ENCODE data around the gene PTPN20. TPM values are rescaled to one million over a fixed set of nuclear protein-coding genes. Genes with fewer than 3 reads are reported as not detected.
A peak's percentile ranks its signal among the peaks of the same experiment; 100 is the strongest.
"Not testable (repeated sequence)": the region's sequence is repeated elsewhere in the genome, so short reads cannot be mapped to it uniquely, and the experiment has no call there.

PTPN20 gene
- total and polyA plus RNA-seq, 5 donors = 6.7 to 26.6 (median 18.7) TPM

DNA sequence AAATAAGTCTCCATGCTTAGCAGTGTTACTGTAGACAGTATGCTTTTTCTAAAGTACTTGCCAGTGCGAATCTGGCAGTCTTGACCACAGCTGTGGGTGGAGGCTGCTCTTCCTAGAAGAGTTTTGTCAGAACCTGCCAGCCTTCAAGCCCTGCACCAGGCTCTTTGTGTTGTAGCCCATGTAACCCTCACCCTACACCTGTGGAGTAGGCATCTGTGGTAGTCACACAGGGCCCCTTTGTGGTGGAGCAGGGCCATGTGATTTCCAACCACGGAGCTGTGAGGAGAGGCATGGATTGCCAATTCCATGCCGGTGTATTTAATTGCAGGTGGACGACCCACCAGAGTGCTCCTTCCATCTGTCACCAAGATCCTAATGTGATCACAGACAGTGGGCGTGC is 7.4 kb upstream of the PTPN20 start:
- H3K27ac ChIP-seq (ENCODE audit: low read length); H3K4me1 ChIP-seq (ENCODE audit: control insufficient read depth, insufficient read depth, low read length); intact Hi-C loops (cut with DNase I); ATAC-seq; H3K9me3 ChIP-seq (ENCODE audit: control insufficient read depth, low read length); H3K27me3 ChIP-seq (ENCODE audit: control insufficient read depth, insufficient read depth); H3K4me3 ChIP-seq (ENCODE audit: low read length); DNase-seq: not testable (repeated sequence)
- 89% methylated on average over 2 of the region's 5 CpGs for WGBS

GRCh38 chr10:46906359-46906758 is 4.9 kb upstream of the PTPN20 start:
- intact Hi-C loops (cut with DNase I); H3K4me1 ChIP-seq (ENCODE audit: control insufficient read depth, insufficient read depth, low read length); ATAC-seq; H3K27ac ChIP-seq (ENCODE audit: low read length); H3K9me3 ChIP-seq (ENCODE audit: control insufficient read depth, low read length); H3K27me3 ChIP-seq (ENCODE audit: control insufficient read depth, insufficient read depth); H3K4me3 ChIP-seq (ENCODE audit: low read length): not testable (repeated sequence)
- 94% methylated on average over 6 of the region's 7 CpGs for WGBS
- peak in 2 of 3 donors; percentile 33 to 39 for DNase-seq

DNA sequence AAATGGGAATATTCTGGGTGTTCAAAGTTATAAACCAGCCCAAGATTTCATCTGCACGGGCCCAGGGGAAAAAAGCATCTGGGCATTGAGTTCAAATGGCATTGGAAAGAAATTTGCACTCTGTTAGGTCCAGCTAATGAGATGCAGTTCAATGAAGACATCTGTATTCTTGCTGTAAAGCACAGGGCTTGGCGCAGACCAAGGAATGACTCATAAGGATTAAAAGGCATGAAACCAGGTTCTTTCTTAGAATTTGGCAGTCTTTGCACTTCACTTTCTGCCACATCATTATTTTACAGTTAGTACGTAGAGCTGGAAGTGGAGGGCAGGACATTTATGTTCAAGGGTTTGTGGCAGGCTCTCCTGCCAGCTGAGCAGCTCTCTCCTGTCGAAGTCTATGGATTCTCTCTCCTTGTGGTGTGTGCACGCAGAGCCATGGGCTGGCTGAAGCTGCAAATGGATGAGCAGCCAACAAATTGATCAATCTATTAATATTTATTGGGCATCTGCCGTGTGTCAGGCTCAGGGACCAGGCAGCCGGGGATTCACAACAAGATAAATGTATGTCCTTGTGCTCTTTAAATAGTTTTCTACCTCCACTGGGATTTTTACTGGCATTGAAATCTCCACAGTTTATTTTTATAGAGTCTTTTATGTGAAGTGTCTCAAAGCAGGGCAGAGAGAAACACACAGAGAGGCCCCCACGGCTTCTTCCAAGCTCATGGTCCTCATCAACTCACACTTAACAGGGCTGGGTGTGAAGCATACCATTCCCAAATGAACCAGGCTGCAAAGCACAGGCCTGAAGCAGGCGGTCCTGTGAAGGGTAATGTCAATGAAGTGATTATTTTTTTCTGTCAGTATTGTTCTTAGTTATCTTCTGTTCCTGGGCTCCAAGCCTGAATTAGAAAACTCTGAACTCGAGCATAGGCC is 3.8 kb upstream of the PTPN20 start:
- H3K9me3 ChIP-seq (ENCODE audit: control insufficient read depth, low read length); H3K27ac ChIP-seq (ENCODE audit: low read length); DNase-seq; intact Hi-C loops (cut with DNase I); H3K27me3 ChIP-seq (ENCODE audit: control insufficient read depth, insufficient read depth); H3K4me3 ChIP-seq (ENCODE audit: low read length); H3K4me1 ChIP-seq (ENCODE audit: control insufficient read depth, insufficient read depth, low read length): not testable (repeated sequence)
- ATAC-seq = peak in 1 of 2 donors; percentile 27
- no CpG with 5 or more reads among the region's 10 CpGs for WGBS

DNA sequence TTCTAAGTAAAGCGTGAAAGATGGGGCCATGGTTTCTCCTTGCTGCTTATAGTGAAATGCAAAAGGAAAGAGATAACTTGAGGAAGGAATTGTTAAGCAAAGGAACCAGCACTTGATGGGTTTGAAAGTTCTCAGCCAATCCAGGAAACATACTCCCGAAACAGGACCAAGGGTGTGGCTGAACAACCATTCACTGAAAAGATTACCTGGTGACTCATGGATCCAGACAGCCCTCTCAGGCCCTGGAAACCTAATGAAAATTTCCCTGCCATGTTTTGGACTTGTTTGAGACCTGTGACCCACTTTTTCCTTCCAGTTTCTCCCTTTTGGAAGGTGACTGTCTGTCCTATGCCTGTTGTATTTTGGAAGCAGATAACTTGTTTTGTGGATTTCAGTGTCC is 11.3 kb downstream of the PTPN20 start:
- H3K27me3 ChIP-seq (ENCODE audit: control insufficient read depth, insufficient read depth); H3K27ac ChIP-seq (ENCODE audit: low read length); H3K9me3 ChIP-seq (ENCODE audit: control insufficient read depth, low read length); intact Hi-C loops (cut with DNase I); H3K4me3 ChIP-seq (ENCODE audit: low read length); DNase-seq; H3K4me1 ChIP-seq (ENCODE audit: control insufficient read depth, insufficient read depth, low read length): not testable (repeated sequence)
- WGBS = 74% methylated on average over 1 of the region's 2 CpGs
- ATAC-seq = peak in 1 of 2 donors; percentile 70

- intact Hi-C loops (cut with DNase I); H3K27ac ChIP-seq (ENCODE audit: low read length); DNase-seq; ATAC-seq; H3K27me3 ChIP-seq (ENCODE audit: control insufficient read depth, insufficient read depth); H3K9me3 ChIP-seq (ENCODE audit: control insufficient read depth, low read length); H3K4me1 ChIP-seq (ENCODE audit: control insufficient read depth, insufficient read depth, low read length); H3K4me3 ChIP-seq (ENCODE audit: low read length): not testable (repeated sequence)
- no CpG with 5 or more reads among the region's 2 CpGs for WGBS
These were observed 13.9 kb downstream of the PTPN20 start for GRCh38 chr10:46925156-46925555.

DNA sequence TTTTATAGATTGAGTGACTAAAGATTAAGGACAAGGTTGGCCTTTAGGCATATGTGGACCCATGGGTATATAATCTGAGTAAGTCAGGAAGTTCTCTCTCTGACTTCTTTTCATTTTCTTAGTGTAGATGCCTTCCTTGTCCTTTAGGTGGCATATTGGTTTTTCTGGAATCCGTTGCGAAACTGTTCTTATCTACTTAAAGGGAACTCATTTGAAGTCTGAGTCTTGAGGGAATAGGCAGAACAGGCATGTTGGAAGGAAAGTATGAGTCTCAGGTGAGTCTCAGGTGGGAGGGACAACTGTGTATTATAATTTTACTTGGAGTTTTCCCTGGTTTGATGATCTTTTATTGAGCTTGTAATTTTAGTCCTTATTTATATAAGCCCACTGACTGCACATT is 14.6 kb downstream of the PTPN20 start:
- peak; percentile 24 to 39 for ATAC-seq
- H3K27ac ChIP-seq (ENCODE audit: low read length); H3K27me3 ChIP-seq (ENCODE audit: control insufficient read depth, insufficient read depth); DNase-seq; H3K9me3 ChIP-seq (ENCODE audit: control insufficient read depth, low read length); H3K4me3 ChIP-seq (ENCODE audit: low read length); intact Hi-C loops (cut with DNase I); H3K4me1 ChIP-seq (ENCODE audit: control insufficient read depth, insufficient read depth, low read length): not testable (repeated sequence)
- 13% methylated on average over 2 of the region's 2 CpGs for WGBS

GRCh38 chr10:46928810-46929209 is 17.6 kb downstream of the PTPN20 start:
- H3K27ac ChIP-seq (ENCODE audit: low read length); intact Hi-C loops (cut with DNase I); DNase-seq; ATAC-seq; H3K9me3 ChIP-seq (ENCODE audit: control insufficient read depth, low read length); H3K4me1 ChIP-seq (ENCODE audit: control insufficient read depth, insufficient read depth, low read length); H3K27me3 ChIP-seq (ENCODE audit: control insufficient read depth, insufficient read depth); H3K4me3 ChIP-seq (ENCODE audit: low read length): not testable (repeated sequence)

- H3K4me1 ChIP-seq (ENCODE audit: control insufficient read depth, insufficient read depth, low read length); DNase-seq; H3K27me3 ChIP-seq (ENCODE audit: control insufficient read depth, insufficient read depth); H3K4me3 ChIP-seq (ENCODE audit: low read length); H3K27ac ChIP-seq (ENCODE audit: low read length); intact Hi-C loops (cut with DNase I); ATAC-seq; H3K9me3 ChIP-seq (ENCODE audit: control insufficient read depth, low read length): not testable (repeated sequence)
- 83% methylated on average over 1 of the region's 1 CpG for WGBS
These were observed 21.2 kb downstream of the PTPN20 start for GRCh38 chr10:46932383-46932782.

- ATAC-seq; H3K27ac ChIP-seq (ENCODE audit: low read length); H3K4me3 ChIP-seq (ENCODE audit: low read length); H3K4me1 ChIP-seq (ENCODE audit: control insufficient read depth, insufficient read depth, low read length); H3K9me3 ChIP-seq (ENCODE audit: control insufficient read depth, low read length); H3K27me3 ChIP-seq (ENCODE audit: control insufficient read depth, insufficient read depth); intact Hi-C loops (cut with DNase I); DNase-seq: not testable (repeated sequence)
- WGBS = no CpG with 5 or more reads among the region's 1 CpG
These were observed 29.9 kb downstream of the PTPN20 start for GRCh38 chr10:46941091-46941490.

GRCh38 chr10:46948687-46949518 is 37.7 kb downstream of the PTPN20 start:
- H3K4me1 ChIP-seq (ENCODE audit: control insufficient read depth, insufficient read depth, low read length); intact Hi-C loops (cut with DNase I): not testable (repeated sequence)
- WGBS = 72% methylated on average over 5 of the region's 5 CpGs

GRCh38 chr10:46952540-46952939 is 41.3 kb downstream of the PTPN20 start:
- H3K27ac ChIP-seq (ENCODE audit: low read length); H3K4me1 ChIP-seq (ENCODE audit: control insufficient read depth, insufficient read depth, low read length); H3K27me3 ChIP-seq (ENCODE audit: control insufficient read depth, insufficient read depth); intact Hi-C loops (cut with DNase I); ATAC-seq; DNase-seq; H3K9me3 ChIP-seq (ENCODE audit: control insufficient read depth, low read length); H3K4me3 ChIP-seq (ENCODE audit: low read length): not testable (repeated sequence)
- 89% methylated on average over 3 of the region's 4 CpGs for WGBS

More at GRCh38 chr10:46948687-46949518, 37.7 kb downstream of the PTPN20 start:
- H3K27ac ChIP-seq (ENCODE audit: low read length); H3K27me3 ChIP-seq (ENCODE audit: control insufficient read depth, insufficient read depth); H3K9me3 ChIP-seq (ENCODE audit: control insufficient read depth, low read length); ATAC-seq; H3K4me3 ChIP-seq (ENCODE audit: low read length): not testable (repeated sequence)
- peak in 1 of 3 donors; percentile 9 for DNase-seq
